H9 (cell line): ENCODE measurements around the gene GRIK1. TPM values are rescaled to one million over a fixed set of nuclear protein-coding genes. Genes with fewer than 3 reads are reported as not detected.

Experiments used
- DNase-seq: peaks from one replicate; pipeline ENCODE4 v3.0.0-alpha.2; 2017
- H2AFZ ChIP-seq: one replicate; pipeline ENCODE4 v1.6.1; 2013; ENCODE audit warnings: mild to moderate bottlenecking, low read length, control low read depth, moderate library complexity
- H2AK5ac ChIP-seq: 2 replicates; pipeline ENCODE4 v1.6.1; 2013; ENCODE audit warnings: low read length, control low read depth, mixed read lengths; ENCODE audit not compliant: insufficient read length
- H2BK120ac ChIP-seq: one replicate; pipeline ENCODE4 v1.6.1; 2013; ENCODE audit warnings: low read depth, mild to moderate bottlenecking, low read length, control low read depth, inconsistent platforms; ENCODE audit not compliant: poor library complexity, severe bottlenecking
- H2BK12ac ChIP-seq: 2 replicates; pipeline ENCODE4 v1.6.1; 2013; ENCODE audit warnings: low read length, control low read depth, mixed read lengths, low read depth; ENCODE audit not compliant: insufficient read length
- H2BK15ac ChIP-seq: 2 replicates; pipeline ENCODE4 v1.6.1; 2013; ENCODE audit warnings: low read depth, low read length, control low read depth
- H2BK20ac ChIP-seq: one replicate; pipeline ENCODE4 v1.6.1; 2013; ENCODE audit warnings: low read depth, mild to moderate bottlenecking, low read length, control low read depth, inconsistent platforms; ENCODE audit not compliant: poor library complexity, severe bottlenecking
- H2BK5ac ChIP-seq: 2 replicates; pipeline ENCODE4 v1.6.1; 2013; ENCODE audit warnings: low read length, control low read depth, mixed read lengths; ENCODE audit not compliant: insufficient read length
- H3K14ac ChIP-seq: 2 replicates; pipeline ENCODE4 v1.6.1; 2013; ENCODE audit warnings: low read length, control low read depth; ENCODE audit not compliant: insufficient read depth
- H3K18ac ChIP-seq: 2 replicates; pipeline ENCODE4 v1.6.1; 2013; ENCODE audit warnings: low read depth, mild to moderate bottlenecking, mixed read lengths, low read length, control low read depth; ENCODE audit not compliant: insufficient read length
- H3K23ac ChIP-seq: 2 replicates; pipeline ENCODE4 v1.6.1; 2013; ENCODE audit warnings: low read length, control low read depth, mixed read lengths, low read depth; ENCODE audit not compliant: insufficient read length
- H3K23me2 ChIP-seq: 2 replicates; pipeline ENCODE4 v1.6.1; 2013; ENCODE audit warnings: low read depth, mild to moderate bottlenecking, mixed read lengths, low read length, control low read depth; ENCODE audit not compliant: insufficient read length, poor library complexity, severe bottlenecking
- H3K27ac ChIP-seq: 2 replicates; pipeline ENCODE4 v1.5.1; 2013; ENCODE audit warnings: low read length, control low read depth, mixed read lengths, low read depth; ENCODE audit not compliant: insufficient read length
- H3K27me3 ChIP-seq: 2 replicates; pipeline ENCODE4 v1.6.1; 2013; ENCODE audit warnings: low read length, control low read depth, inconsistent platforms; ENCODE audit not compliant: insufficient read depth
- H3K4ac ChIP-seq: 2 replicates; pipeline ENCODE4 v1.6.1; 2013; ENCODE audit warnings: low read depth, mild to moderate bottlenecking, control low read depth, inconsistent platforms, low read length, moderate library complexity
- H3K4me1 ChIP-seq: 2 replicates; pipeline ENCODE4 v1.6.1; 2013; ENCODE audit warnings: low read length, control low read depth, inconsistent platforms; ENCODE audit not compliant: insufficient read depth
- H3K4me2 ChIP-seq: 2 replicates; pipeline ENCODE4 v1.6.1; 2013; ENCODE audit warnings: low read length, control low read depth, mixed read lengths; ENCODE audit not compliant: insufficient read length, insufficient read depth
- H3K56ac ChIP-seq: 2 replicates; pipeline ENCODE4 v1.6.1; 2013; ENCODE audit warnings: low read depth, mild to moderate bottlenecking, mixed read lengths, low read length, control low read depth; ENCODE audit not compliant: insufficient read length
- H3K79me1 ChIP-seq: 2 replicates; pipeline ENCODE4 v1.6.1; 2013; ENCODE audit warnings: low read depth, mild to moderate bottlenecking, moderate library complexity, low read length, control low read depth, inconsistent platforms; ENCODE audit not compliant: insufficient read depth, poor library complexity, severe bottlenecking
- H3K79me2 ChIP-seq: 2 replicates; pipeline ENCODE4 v1.6.1; 2013; ENCODE audit warnings: low read length, control low read depth, inconsistent platforms; ENCODE audit not compliant: insufficient read depth
- H3K9ac ChIP-seq: 2 replicates; pipeline ENCODE4 v1.6.1; 2013; ENCODE audit warnings: low read length, control low read depth, mixed read lengths; ENCODE audit not compliant: insufficient read length; ENCODE audit errors: extremely low read depth
- H3K9me3 ChIP-seq: one replicate; pipeline ENCODE4 v1.6.1; 2013; ENCODE audit warnings: low read depth, low read length, inconsistent platforms; ENCODE audit not compliant: control insufficient read depth
- H3T11ph ChIP-seq: one replicate; pipeline ENCODE4 v1.6.1; 2013; ENCODE audit warnings: mild to moderate bottlenecking, low read length, control low read depth, inconsistent platforms
- H4K20me1 ChIP-seq: one replicate; pipeline ENCODE4 v1.6.1; 2013; ENCODE audit not compliant: control insufficient read depth, insufficient read length, insufficient read depth
- H4K5ac ChIP-seq: 2 replicates; pipeline ENCODE4 v1.6.1; 2013; ENCODE audit warnings: low read depth, mild to moderate bottlenecking, mixed read lengths, low read length, control low read depth; ENCODE audit not compliant: insufficient read length
- H4K8ac ChIP-seq: replicated peaks from 2 replicates; pipeline ENCODE4 v1.6.1; 2013; ENCODE audit warnings: low read length, control low read depth, mixed read lengths, low read depth; ENCODE audit not compliant: insufficient read length
- H4K91ac ChIP-seq: 2 replicates; pipeline ENCODE4 v1.6.1; 2013; ENCODE audit warnings: low read depth, mild to moderate bottlenecking, moderate library complexity, mixed read lengths, low read length, control low read depth; ENCODE audit not compliant: insufficient read length
- H3K27ac Mint-ChIP-seq, 3 experiments: 2 replicates in 2 of 3; 3 replicates in 1 of 3; pipeline ENCODE4 v1.8.0; 2020 to 2021; ENCODE audit warnings: mixed read lengths in 3 of 3, mild to moderate bottlenecking in 1 of 3, moderate library complexity in 1 of 3
- H3K27me3 Mint-ChIP-seq: 2 replicates; pipeline ENCODE4 v1.8.0; 2021; ENCODE audit warnings: low read depth, mild to moderate bottlenecking, moderate library complexity, mixed read lengths
- H3K36me3 Mint-ChIP-seq, 3 experiments: 2 replicates in 2 of 3; 3 replicates in 1 of 3; pipeline ENCODE4 v1.8.0; 2020 to 2021; ENCODE audit warnings: low read depth in 3 of 3, mixed read lengths in 3 of 3; ENCODE audit not compliant: insufficient read depth in 1 of 3
- H3K4me1 Mint-ChIP-seq, 2 experiments: 2 replicates each; pipeline ENCODE4 v1.8.0; 2020; ENCODE audit warnings: mixed read lengths in 2 of 2
- H3K4me3 Mint-ChIP-seq, 2 experiments: 2 replicates in 1 of 2; 3 replicates in 1 of 2; pipeline ENCODE4 v1.8.0; 2020 to 2021; ENCODE audit warnings: mild to moderate bottlenecking in 2 of 2, mixed read lengths in 2 of 2, moderate library complexity in 1 of 2
- H3K9me3 Mint-ChIP-seq, 2 experiments: 2 replicates in 1 of 2; 3 replicates in 1 of 2; pipeline ENCODE4 v1.8.0; 2020; ENCODE audit warnings: mild to moderate bottlenecking in 2 of 2, mixed read lengths in 2 of 2, moderate library complexity in 1 of 2
- CTCF ChIP-seq: fragments of 200-600 bp; sonication (generic); conservative IDR thresholded peaks from 3 replicates; pipeline ENCODE4 v1.8.0; 2021; ENCODE audit warnings: antibody characterized with exemption, mild to moderate bottlenecking
- WGBS: extraction: QIAGEN DNeasy Blood & Tissue Kit; methylation state at CpG from one replicate; pipeline ENCODE4 v1.1.7; 2013; ENCODE audit warnings: missing lambda C conversion rate, low lambda C conversion rate, mixed read lengths; ENCODE audit not compliant: insufficient read length; ENCODE audit errors: extremely low coverage; 5-methylcytosine and 5-hydroxymethylcytosine counted together
- total RNA-seq: library from RNA; stranded (reverse); gene quantifications from 2 replicates; pipeline ENCODE4 v1.2.1, GENCODE V29; 2021

Gene GRIK1
- total RNA-seq, 1 experiment from 2014 or later, result not detected

- no peak overlapping the region for H2BK20ac ChIP-seq
- no peak overlapping the region for H3K56ac ChIP-seq
- no peak overlapping the region for H3K23ac ChIP-seq
- Mint-ChIP-seq H3K27me3 (no peaks in the 10 kb centered on the region), H3K4me1 (peaks cover 29 to 38% of the 10 kb centered on the region in 2 experiments), H3K4me3 (no peak overlapping the region), H3K36me3 (no peaks in the 10 kb centered on the region), H3K27ac (no peak overlapping the region), H3K9me3 (peaks cover 0 to 7% of the 10 kb centered on the region in 2 experiments; a peak in 2 of 5 replicates)
- H3K4me2 ChIP-seq, result no peak overlapping the region
- no peaks in the 10 kb centered on the region for H3K9me3 ChIP-seq
- H2BK120ac ChIP-seq, result no peak overlapping the region
- no peak overlapping the region for H4K8ac ChIP-seq
- H4K5ac ChIP-seq, result no peak overlapping the region
- no peak overlapping the region for H2BK12ac ChIP-seq
- no peak overlapping the region for H3T11ph ChIP-seq
- no peaks in the 10 kb centered on the region for H3K23me2 ChIP-seq
- no peak overlapping the region for H3K4ac ChIP-seq
- no peak for DNase-seq
- H3K9ac ChIP-seq, result no peak overlapping the region
- H3K4me1 ChIP-seq, result no peaks in the 10 kb centered on the region; the same call in 1 of the 2 replicates
- no peak overlapping the region for H2AK5ac ChIP-seq
- H3K79me2 ChIP-seq, result no peaks in the 10 kb centered on the region
- H3K79me1 ChIP-seq, result no peaks in the 10 kb centered on the region
- no peak overlapping the region for H2AFZ ChIP-seq
- no peak for TF ChIP-seq CTCF
- H2BK15ac ChIP-seq, result no peak overlapping the region
- WGBS, result no CpG with 5 or more reads among the region's 1 CpG
- no peak overlapping the region for H3K18ac ChIP-seq
- no peaks in the 10 kb centered on the region for H4K20me1 ChIP-seq
- H3K27ac ChIP-seq, result no peak overlapping the region
- H3K27me3 ChIP-seq, result no peaks in the 10 kb centered on the region
- no peak overlapping the region for H2BK5ac ChIP-seq
- H4K91ac ChIP-seq, result no peak overlapping the region
- H3K14ac ChIP-seq, result no peak overlapping the region
Measured at GRCh38 chr21:29678626-29679025, 261.2 kb downstream of the GRIK1 start.
